OCI-LY3 (cell line): ENCODE data around the gene DNAH17.

Experiments
- CTCF ChIP-seq: fragments of 200-600, 300-600 bp; sonication (generic); IDR thresholded peaks from 2 replicates; pipeline ENCODE4 v1.5.1; 2014; ENCODE audit warnings: antibody characterized with exemption, low read length, low read depth
- EZH2phosphoT487 ChIP-seq: fragments of 200-600 bp; shearing (Covaris generic); IDR thresholded peaks from 2 replicates; pipeline ENCODE4 v1.6.1; 2018; ENCODE audit warnings: antibody characterized with exemption, mixed run types, low read depth

- TF ChIP-seq CTCF = no peak
- TF ChIP-seq EZH2phosphoT487 = no peak
These were observed 75.8 kb downstream of the DNAH17 start for GRCh38 chr17:78501241-78502036.
